HG03565 (cell line): ENCODE results near the gene SUPT3H.

Experiments used
- ATAC-seq: cut with Tn5 transposase; IDR thresholded peaks from one replicate; pipeline ENCODE4 v1.9.1; 2021; ENCODE audit warnings: mild to moderate bottlenecking, moderate library complexity; ENCODE audit not compliant: unreplicated experiment

SUPT3H gene

DNA sequence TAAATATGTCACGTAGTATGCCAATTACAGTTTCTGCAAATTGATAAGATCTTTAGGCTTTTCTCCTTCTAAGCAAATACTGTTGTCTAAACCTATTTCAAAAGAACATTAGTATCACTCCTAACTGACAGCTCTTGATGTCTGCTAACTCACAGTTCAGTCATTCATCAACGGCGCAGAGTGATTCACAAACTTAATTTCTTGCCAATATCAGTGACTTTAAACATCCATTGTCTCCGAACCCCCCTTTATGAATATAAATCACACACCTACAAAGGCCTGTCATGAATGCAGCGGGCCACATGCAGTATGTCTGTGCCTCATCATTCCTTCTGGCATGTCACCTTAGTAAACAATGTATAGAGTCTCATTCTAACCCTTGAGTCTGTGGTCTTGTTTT lies 569.6 kb downstream of the SUPT3H start:
- ATAC-seq: no peak

DNA sequence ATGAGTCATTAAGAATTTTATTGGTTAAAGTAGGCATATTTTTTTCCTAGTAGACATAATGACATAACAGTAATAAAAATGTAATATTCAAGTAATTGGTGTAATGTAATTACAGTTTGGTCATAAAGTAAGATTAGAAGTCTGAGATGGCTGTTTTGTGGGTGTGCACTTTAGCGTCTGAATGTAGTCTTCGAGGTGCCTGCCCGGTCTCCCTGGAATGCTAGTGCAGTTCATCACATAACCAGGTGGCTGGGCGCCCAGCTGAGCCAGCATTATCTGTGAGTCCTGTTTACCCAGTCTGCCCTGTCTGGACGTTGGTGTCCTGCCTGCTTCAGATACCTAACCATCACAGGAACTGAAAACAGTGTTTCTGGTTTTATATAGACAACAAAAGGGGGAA lies 571.1 kb downstream of the SUPT3H start:
- no peak for ATAC-seq

DNA sequence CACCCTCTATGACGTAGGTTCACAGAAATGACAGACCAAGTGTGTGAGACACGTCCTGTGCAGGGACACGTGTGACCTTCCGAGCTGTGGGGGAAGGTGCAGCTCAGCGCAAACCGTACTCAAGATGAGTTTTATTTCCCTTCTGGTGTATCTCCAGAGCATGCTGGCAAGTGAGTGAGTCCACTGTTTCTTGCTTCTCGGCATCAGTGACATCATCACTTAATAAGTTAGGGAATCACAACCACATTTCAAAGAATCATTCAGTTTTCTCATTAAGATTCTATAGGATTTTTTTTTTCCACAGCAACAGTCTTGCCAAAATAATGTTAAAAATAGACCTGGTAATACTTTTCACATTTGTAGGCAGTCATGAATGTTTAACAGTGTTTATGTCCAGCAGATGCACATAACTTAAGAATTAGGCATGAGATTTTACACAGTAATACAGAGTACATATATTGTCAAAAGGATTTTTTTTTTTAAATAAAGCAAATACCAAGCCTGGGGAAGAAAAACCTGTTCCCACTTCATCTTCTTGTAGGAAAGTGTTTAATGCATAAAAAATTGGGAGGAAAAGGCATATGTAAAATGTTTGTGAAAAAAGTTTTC lies 572.4 kb downstream of the SUPT3H start:
- ATAC-seq: no peak

DNA sequence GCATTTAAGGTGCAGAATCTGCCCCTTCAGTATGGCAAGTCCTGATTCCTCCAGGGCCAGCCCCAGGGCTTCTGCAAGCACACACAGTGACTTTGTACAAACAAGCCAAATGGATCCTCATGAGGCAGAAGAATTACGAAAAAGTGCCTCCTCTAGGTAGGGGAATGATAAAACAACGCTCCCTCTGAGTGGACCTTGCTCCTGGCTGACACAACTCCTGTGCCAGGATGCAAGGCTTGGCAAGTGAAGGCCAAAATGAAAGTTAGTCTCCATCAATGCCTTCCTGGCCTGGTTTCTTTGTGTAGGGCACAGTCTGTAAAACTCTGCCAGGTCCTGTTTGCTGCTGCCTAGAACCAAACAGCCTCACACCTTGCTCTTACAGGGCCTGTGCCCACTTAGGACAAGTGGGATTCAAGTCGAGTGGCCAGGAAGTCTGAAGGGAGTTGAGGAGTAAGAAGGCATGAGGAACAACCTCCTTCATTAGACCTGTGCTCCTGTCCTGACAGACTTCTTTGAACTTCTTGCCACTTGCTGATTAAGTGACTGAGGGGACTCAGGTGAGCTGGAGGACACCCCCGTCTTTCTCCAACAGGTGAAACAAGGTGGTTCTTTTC lies 573.1 kb downstream of the SUPT3H start:
- no peak for ATAC-seq

DNA sequence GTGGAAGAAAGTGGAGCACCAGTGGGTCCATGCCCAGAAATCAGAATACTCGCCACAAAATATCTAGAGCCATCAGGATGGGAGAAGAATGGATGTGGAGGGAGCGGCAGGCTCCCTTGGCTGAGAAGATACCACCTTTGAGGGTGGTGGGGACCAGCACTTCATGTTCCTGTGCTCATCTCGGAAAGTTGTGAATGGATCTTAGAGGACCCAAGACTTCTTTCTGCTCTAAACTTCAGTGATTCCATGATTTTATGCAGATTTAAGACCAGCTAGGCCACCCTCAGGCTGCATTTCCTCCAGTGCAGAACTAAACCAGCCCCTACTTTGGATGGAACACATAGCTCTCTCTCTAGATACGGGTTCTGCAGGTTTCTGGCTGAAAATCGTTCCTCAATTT lies 573.7 kb downstream of the SUPT3H start:
- ATAC-seq: no peak

DNA sequence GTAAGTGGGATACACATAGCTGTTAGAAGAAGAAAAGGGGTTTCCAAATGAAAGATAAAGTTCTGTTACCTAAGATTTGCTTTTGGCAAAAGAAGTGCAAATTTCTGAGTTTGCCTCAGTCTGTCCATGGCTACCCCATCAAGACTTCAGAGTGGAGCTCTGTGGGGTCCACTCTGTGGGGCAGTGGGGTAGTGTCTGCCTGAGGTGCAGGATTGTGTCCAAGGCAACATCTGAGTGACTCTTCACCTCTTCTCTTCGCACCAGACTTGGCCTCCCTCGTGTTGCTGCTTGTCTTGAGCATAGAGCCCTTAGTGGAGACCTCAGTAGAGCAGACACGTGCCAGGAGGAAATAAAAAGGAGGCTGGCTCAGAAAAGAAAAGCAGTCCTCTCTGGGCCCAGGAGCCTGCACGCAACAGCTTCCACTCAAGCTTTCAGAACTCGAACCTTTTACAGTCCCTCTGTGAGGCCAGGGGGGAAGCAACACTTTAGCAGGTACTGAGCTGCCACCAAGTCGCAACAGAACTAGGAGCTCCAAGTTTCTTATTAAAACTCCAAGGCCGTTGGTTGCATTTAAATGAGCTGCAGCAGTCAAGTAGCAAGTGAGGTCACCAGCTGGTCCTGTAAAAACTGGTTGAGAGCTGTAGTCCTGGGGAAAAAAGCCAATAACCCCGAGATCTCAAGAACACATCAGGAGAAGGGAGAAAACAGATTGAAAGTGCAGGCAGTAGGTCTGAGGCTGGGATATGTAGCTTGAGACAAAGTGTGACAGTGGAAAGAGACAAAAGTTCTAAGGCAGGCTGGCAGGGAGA lies 576.7 kb downstream of the SUPT3H start:
- ATAC-seq: no peak

DNA sequence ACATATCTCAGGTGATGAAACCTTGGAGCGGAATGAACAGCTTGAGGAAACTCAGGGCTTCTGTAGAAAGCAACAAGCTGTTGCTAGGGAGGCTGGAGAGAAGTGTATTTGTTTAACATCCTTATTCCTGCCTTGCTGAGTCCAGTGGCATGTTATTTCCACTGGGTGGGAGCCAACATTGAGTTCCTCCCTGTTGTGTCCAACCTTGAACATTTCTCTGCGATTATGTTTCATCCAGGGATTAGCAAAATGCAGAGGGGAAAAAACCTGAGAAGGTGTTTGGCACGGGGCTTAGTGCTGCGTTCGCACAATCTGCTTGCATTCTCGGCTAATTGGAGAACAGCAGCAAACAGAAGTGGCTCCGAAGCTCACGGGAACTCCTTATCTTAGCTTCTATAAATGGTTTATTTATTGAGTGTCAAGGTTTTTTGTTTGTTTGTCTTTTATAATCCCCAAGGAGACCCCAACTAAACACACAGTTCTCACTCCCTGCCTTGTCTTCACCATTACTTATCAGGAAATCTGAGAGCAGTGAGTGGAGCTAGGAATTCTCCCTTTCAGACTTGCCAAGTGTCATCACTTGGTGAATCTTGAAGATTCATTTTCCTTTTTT lies 577.5 kb downstream of the SUPT3H start:
- ATAC-seq: no peak

DNA sequence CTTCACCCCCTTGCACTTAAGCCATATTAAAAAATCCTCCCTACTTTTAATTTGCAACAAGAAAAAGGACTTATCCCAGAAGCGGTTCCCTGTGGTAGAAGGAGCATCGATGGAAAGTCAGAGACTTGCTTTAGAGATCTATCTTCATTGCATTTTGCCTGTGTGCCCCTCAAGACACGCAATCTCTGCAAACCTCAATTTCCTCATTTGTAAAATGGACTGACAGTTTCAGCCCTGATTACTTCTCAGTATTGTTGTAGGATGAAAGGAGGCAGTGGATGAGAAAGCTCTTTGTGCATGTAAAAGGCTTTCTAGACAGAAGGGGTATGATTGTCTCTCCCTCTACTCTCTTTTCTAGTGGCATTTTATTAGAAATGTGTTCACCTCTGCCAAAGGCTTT lies 580.0 kb downstream of the SUPT3H start:
- ATAC-seq: no peak

DNA sequence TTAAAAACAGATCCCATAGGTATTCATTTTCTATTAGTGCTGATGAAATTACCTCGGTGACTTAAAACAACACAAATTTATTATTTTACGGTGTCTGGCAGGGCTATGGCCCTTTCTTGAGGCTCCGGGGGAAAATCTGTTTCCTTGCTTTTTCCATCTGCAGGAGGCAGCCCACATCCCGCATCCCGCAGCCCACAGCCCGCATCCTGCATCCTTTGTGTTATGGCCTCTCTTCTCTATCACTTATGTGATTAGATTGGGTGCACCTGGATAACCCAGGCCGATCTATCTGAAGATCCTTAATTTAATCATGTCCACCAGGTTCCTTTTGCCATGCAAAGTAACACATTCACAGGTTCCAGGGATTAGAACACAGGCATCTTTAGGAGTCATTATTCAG lies 582.4 kb downstream of the SUPT3H start:
- ATAC-seq: no peak

DNA sequence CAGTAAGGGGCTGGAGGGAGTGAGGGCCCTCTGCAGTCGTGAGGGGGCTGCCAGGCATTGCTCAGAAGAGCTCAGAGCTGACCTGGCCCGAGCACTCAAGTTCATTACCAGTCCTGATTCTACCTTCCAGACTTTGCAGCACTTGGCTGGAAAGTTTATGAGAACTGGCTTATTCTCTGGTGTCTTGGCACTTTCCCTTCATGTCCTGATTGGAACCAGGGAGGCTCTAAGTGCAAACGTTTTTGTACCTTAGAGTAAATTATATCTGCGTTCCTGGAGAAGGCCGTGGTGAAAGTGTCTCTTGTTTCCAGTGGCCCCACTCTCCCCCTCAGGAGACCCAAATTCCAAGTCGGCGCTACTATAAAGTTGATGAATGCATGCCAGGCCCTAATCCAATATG lies 587.9 kb downstream of the SUPT3H start:
- ATAC-seq: no peak

DNA sequence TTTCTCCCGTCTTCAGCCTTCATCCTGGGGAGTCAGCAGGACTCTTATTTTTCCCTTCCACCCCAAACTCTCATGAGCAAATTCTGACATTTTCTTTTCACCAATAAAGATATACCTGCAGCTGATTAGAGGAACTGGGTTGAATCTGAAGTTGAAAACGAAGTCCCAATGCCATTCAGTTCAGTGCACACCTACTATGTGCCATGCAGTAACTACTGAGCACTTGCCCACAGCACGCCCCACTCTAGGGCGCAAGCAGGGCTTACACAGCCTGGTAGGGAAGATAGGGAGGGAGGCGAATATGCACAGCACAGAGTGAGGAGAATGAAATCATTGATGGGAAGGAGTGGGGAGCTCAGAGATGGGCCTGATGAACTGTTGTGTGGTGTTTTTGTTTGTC lies 588.7 kb downstream of the SUPT3H start:
- ATAC-seq: no peak

DNA sequence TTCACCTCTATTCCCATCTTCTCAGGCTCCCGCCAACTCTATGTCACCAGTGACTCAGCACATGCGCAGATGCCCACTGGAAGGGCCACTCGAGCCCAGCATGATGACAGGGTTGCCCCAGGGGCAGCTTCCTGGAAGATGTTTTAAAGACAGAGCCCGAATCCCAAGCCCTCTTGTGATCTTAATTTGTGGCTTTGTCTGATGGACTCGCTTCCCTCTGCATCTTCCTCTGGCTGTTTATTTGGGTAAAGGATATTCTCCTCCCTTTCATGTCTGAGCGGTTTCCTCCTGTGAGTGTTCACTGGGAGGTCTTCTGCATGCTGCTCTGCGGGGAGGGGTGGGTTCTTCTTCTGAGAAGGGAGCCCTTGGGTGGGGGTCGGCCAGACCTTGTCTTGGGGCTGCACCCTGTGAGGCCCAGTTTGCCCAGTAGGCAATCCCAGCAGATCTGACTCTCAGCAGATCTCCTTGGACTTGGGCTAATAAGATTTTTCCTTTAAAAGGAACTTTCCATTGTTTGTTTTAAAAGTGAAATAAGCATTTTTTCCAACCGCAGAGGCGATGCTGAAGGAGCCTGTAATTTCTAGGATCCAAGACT lies 589.2 kb downstream of the SUPT3H start:
- ATAC-seq: no peak

DNA sequence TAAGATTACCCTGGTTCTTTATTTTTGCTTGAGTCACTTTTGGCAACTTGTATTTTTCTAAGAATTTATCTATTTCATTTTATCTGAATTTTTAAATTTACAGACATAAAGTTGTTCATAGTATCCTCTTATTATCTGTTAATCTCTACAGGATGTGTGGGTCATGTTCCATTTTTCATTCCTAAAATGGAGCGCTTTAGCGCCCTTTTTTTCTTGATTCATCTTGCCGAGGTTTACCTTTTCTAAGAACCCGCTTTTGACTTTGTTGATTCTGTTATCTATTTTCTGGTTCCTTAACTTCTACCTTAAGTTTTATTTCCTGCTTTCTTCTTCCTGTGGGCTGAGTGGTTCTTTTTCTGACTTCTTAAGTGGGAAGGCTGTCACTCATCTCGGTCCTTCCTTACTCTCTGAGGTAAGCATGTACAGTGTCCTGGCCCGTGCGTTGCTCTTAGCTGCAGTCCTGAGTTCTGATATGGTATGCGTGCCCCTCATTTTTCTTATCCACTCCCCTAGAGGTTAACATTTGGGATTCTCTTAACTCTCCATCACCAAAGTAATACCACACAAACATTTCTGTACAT lies 590.4 kb downstream of the SUPT3H start:
- no peak for ATAC-seq

DNA sequence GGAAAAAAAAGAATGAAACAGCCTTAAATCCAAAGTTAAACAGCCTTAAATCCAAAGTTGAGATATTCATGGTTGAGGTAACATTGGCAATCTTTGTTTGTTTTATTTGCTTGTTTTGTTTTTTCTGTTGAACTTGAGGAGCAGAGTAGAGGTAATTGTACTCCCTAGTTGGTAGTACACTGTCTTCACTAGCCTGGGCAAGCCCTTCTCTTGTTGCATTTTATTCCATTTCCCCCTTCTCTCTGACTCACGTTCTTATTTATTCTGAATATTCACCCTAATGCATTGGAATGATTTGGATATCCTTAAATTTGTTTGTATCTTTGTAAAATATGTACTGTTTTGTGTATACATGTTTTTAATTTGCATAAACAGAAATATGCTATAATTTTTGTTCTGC lies 592.6 kb downstream of the SUPT3H start:
- no peak for ATAC-seq

DNA sequence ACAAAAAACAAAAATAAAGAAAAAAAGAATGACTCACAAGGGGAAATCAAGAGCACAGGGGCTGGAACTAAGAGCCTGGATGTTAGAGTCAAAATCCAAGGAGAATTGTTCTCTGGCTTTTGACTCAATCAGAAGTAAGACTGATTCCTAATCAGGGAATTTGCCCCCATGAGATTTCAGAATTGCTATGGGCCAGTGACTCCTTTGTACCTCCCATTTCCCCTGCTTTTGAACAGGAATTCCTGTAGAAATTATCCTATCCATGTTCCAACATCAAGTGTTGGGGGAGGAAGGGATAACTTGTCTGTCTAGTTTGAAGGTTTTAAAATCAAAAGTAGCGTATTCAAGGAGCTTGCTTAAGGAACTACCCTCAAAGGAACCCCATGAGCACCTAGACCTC lies 593.5 kb downstream of the SUPT3H start:
- no peak for ATAC-seq

DNA sequence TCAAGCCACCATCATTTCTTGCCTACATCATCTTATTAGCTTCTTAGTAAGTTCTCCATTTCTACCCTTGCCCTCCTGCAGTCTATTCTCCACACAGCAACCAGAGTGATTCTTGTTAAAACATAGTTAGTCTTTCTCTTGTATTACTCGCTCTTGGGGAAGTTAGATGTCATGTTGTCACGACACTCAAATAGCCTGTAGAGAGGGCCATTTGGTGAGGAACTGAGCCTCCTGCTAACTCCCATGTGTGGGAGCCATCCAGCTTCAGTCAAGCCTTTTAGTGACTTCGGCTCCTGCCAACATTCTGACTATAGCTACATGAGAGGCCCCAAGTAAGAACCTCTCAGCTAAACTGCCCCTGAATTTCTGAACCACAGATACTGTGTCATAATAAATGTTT lies 594.8 kb downstream of the SUPT3H start:
- no peak for ATAC-seq

DNA sequence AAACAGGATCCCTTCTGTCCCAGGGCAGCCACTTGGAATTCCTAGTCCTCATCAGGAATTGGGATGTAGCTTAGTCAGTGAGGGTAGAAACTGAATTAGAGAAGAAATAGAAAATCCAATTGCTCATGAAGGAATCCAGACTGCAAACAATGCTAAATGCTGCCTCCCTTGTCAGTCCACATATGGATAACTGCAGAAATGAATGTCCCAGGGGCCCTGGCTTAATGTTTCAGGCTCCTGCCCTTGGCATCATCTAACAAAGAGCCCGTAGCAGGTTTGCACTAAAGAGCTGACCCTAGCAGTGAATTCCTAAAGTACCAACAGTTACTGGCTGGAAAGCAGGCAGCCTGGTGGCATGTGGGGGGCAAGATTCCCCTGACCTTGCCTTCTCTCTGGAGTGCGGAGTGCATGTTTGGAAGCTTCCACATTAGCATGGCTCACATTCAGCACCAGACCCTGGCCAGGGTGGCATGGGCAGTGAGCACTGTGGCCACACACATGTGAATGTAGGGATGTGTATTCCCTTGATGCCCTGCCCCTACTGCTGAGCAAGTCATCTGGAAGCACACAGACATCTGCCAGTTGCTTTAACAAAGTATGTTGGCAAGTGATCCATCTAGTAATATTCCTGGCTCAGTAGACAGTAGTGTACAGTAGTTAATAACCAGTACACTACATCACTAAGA lies 595.7 kb downstream of the SUPT3H start:
- ATAC-seq: no peak

DNA sequence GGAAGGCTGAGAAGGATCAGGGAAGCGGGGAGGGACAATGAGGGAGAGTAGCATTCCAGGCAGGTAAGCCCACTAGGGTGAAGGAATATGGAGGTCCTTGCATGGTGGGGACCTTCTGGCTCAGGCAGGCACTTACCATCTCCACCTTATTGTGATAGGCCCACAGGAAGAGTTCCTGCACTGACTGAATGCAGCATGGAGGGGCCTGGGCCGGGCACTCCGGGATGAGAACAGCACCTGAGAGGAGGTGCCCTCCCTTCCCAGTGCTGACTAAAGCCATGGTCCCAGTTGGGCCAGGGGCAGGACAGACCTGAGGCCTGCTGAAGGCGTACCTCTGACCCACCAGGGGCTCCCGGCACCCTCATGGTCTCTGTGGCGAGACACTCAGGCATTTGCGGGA lies 597.6 kb downstream of the SUPT3H start:
- ATAC-seq: no peak

DNA sequence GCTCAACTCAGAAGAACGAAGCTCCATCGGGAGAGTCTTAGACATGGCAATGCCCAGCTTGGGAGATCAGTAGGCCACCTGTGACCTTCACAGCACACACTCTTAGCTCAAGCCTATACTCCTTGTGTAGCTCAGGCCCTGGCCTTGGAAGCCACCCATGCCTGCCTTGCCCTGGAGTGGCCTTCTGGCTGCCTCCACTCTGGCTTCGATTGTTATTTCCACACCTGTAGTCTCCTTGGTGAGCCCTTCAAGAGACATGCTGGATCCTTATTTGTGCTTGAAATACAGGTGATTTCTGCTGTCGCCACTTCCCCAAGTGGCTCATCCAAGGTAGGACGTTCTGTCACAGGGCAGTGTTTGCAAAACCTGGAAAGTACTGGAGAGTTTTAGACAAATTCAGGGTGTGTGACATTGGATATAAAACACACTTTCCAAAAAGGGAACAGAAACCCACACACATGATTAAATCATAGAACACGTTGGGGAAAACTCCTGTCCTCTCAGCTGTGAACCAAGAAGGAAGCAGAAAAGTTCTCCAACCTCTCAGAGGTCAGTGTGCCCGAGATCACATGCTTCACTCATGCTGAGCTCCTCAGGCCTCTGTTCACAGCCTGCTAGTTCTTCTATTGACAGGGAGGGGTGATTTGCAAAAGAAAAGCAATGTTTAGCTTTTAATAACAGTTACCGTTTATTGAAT lies 598.5 kb downstream of the SUPT3H start:
- peak; percentile 61 for ATAC-seq
